ENCODE data around the gene TNFAIP8. TPM values are rescaled to one million over a fixed set of nuclear protein-coding genes. Genes with fewer than 3 reads are reported as not detected.

Gene TNFAIP8
- total RNA-seq = 100 to 1,000 TPM; 106 to 114 TPM
- 266 TPM for polyA plus RNA-seq (2013, experiment 1 of 2)
- 215 TPM for polyA plus RNA-seq (2013, experiment 2 of 2)
- total RNA-seq = 196 to 1,141 (median 368) reads per million in 172 experiments

- H3K4me3 Mint-ChIP-seq = peak within 1 kb of the TSS; percentile 93
Measured at GRCh38 chr5:119355685-119356611, at the start of gene TNFAIP8. TSS of gene TNFAIP8 (plus strand) at chr5:119356019. CDS start at chr5:119356091, 72 bp downstream.

GRCh38 chr5:119307170-119307569 is 48.6 kb upstream of the TNFAIP8 start:
- Mint-ChIP-seq H3K4me1 (ENCODE audit: low read depth) (peaks cover 96% of the 10 kb centered on the region), H3K9me3 (no peaks in the 10 kb centered on the region), H3K27me3 (no peaks in the 10 kb centered on the region), H3K27ac (peak overlapping the region; percentile 95), H3K36me3 (ENCODE audit: low read depth) (peaks cover 53% of the 10 kb centered on the region), H3K4me3 (no peak overlapping the region)
- Histone ChIP-seq H3K27ac (ENCODE audit: low read depth in 1 of 2, low read length in 2 of 2) (peak overlapping the region; percentile 2 to 71), H3K4me3 (ENCODE audit: low read length) (no peak overlapping the region), H3K9me3 (ENCODE audit: control insufficient read depth in 1 of 2, insufficient read depth in 1 of 2, low read length in 2 of 2) (no peaks in the 10 kb centered on the region), H3K4me1 (ENCODE audit: insufficient read depth, low read length) (peaks cover 73% of the 10 kb centered on the region), H3K27me3 (ENCODE audit: control insufficient read depth in 1 of 2, insufficient read depth in 2 of 2, low read length in 2 of 2) (no peaks in the 10 kb centered on the region), H3K36me3 (ENCODE audit: insufficient read depth, low read length) (peaks cover 15% of the 10 kb centered on the region)
- intact Hi-C loops (cut with DNase I, micrococcal nuclease) = loop anchor here in 1 of 2 experiments (5.0 kb wide), 1 partner anchor 35 kb away; no protein-coding TSS in a partner anchor
- ChIA-PET POLR2A (interaction anchor here (1.7 to 8.8 kb wide), 5 partner anchors 7 to 36 kb away, joined by 7 to 116 read pairs (median 13); no protein-coding TSS in a partner anchor), CTCF (no interaction called here)
- DNase-seq (no peak), ATAC-seq (ENCODE audit: poor library complexity) (no peak)
- TF ChIP-seq, protein P1, sequence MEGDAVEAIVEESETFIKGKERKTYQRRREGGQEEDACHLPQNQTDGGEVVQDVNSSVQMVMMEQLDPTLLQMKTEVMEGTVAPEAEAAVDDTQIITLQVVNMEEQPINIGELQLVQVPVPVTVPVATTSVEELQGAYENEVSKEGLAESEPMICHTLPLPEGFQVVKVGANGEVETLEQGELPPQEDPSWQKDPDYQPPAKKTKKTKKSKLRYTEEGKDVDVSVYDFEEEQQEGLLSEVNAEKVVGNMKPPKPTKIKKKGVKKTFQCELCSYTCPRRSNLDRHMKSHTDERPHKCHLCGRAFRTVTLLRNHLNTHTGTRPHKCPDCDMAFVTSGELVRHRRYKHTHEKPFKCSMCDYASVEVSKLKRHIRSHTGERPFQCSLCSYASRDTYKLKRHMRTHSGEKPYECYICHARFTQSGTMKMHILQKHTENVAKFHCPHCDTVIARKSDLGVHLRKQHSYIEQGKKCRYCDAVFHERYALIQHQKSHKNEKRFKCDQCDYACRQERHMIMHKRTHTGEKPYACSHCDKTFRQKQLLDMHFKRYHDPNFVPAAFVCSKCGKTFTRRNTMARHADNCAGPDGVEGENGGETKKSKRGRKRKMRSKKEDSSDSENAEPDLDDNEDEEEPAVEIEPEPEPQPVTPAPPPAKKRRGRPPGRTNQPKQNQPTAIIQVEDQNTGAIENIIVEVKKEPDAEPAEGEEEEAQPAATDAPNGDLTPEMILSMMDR (IDR thresholded peaks at IDR 0.05) = no peak

More at GRCh38 chr5:119355685-119356611, at the start of gene TNFAIP8:
- no peaks in the 10 kb centered on the region for H3K27me3 Mint-ChIP-seq
- H3K4me1 Mint-ChIP-seq (ENCODE audit: low read depth) = peaks cover 97% of the 10 kb centered on the region
- TF ChIP-seq, protein P1 (IDR thresholded peaks at IDR 0.05) = no peak
- intact Hi-C loops (cut with DNase I, micrococcal nuclease) = loop anchor here (2.0 to 5.0 kb wide), 3 partner anchors 13 to 39 kb away; no protein-coding TSS in a partner anchor
- Histone ChIP-seq H3K27ac (ENCODE audit: low read depth in 1 of 2, low read length in 2 of 2) (peak within 1 kb of the TSS; percentile 63 to 76), H3K4me3 (ENCODE audit: low read length) (peak within 1 kb of the TSS; percentile 61), H3K36me3 (ENCODE audit: insufficient read depth, low read length) (peaks cover 20% of the 10 kb centered on the region), H3K27me3 (ENCODE audit: control insufficient read depth in 1 of 2, insufficient read depth in 2 of 2, low read length in 2 of 2) (no peaks in the 10 kb centered on the region), H3K4me1 (ENCODE audit: insufficient read depth, low read length) (peaks cover 89% of the 10 kb centered on the region), H3K9me3 (ENCODE audit: control insufficient read depth in 1 of 2, insufficient read depth in 1 of 2, low read length in 2 of 2) (no peaks in the 10 kb centered on the region)
- DNase-seq (peak in 6 of 14 experiments; percentile 28 to 81 (median 58)), ATAC-seq (ENCODE audit: poor library complexity) (peak; percentile 37)
- CTCF ChIA-PET = interaction anchor here (0.6 to 6.3 kb wide), 8 partner anchors 11 to 41 kb away, joined by 3 to 36 read pairs (median 4); no protein-coding TSS in a partner anchor
- POLR2A ChIA-PET = interaction anchor here (0.6 to 13.0 kb wide), 11 partner anchors 10 to 285 kb away, joined by 3 to 301 read pairs (median 4); partner anchors contain the start of gene DMXL1
- peak within 1 kb of the TSS; percentile 86 for H3K27ac Mint-ChIP-seq
- no peaks in the 10 kb centered on the region for H3K9me3 Mint-ChIP-seq
- peaks cover 43% of the 10 kb centered on the region for H3K36me3 Mint-ChIP-seq (ENCODE audit: low read depth)

- Mint-ChIP-seq H3K4me3 (peak overlapping the region; percentile 82), H3K27ac (peak overlapping the region; percentile 95), H3K27me3 (no peaks in the 10 kb centered on the region), H3K9me3 (no peaks in the 10 kb centered on the region), H3K4me1 (ENCODE audit: low read depth) (peaks cover 96% of the 10 kb centered on the region), H3K36me3 (ENCODE audit: low read depth) (peaks cover 42% of the 10 kb centered on the region)
- DNase-seq (peak in 3 of 14 experiments; percentile 23 to 52 (median 40)), ATAC-seq (ENCODE audit: poor library complexity) (peak; percentile 39)
- intact Hi-C loops (cut with DNase I, micrococcal nuclease) = loop anchor here in 1 of 2 experiments (1.0 to 5.0 kb wide), 5 partner anchors 9 to 41 kb away; no protein-coding TSS in a partner anchor
- Histone ChIP-seq H3K36me3 (ENCODE audit: insufficient read depth, low read length) (peaks cover 15% of the 10 kb centered on the region), H3K4me3 (ENCODE audit: low read length) (peak overlapping the region; percentile 19), H3K4me1 (ENCODE audit: insufficient read depth, low read length) (peaks cover 70% of the 10 kb centered on the region), H3K9me3 (ENCODE audit: control insufficient read depth in 1 of 2, insufficient read depth in 1 of 2, low read length in 2 of 2) (no peaks in the 10 kb centered on the region), H3K27ac (ENCODE audit: low read depth in 1 of 2, low read length in 2 of 2) (peak overlapping the region; percentile 63 to 71), H3K27me3 (ENCODE audit: control insufficient read depth in 1 of 2, insufficient read depth in 2 of 2, low read length in 2 of 2) (no peaks in the 10 kb centered on the region)
- ChIA-PET POLR2A (interaction anchor here (0.8 to 5.2 kb wide), 11 partner anchors 9 to 238 kb away, joined by 3 to 31 read pairs (median 8); partner anchors contain the start of gene DMXL1), CTCF (no interaction called here)
- TF ChIP-seq, protein P1 (IDR thresholded peaks at IDR 0.05) = no peak
Measured at GRCh38 chr5:119309326-119309725, 46.5 kb upstream of the TNFAIP8 start.

Measured in CD4-positive, alpha-beta T cell (primary cell).